ENCODE data around the gene ANKRD22.

DNA sequence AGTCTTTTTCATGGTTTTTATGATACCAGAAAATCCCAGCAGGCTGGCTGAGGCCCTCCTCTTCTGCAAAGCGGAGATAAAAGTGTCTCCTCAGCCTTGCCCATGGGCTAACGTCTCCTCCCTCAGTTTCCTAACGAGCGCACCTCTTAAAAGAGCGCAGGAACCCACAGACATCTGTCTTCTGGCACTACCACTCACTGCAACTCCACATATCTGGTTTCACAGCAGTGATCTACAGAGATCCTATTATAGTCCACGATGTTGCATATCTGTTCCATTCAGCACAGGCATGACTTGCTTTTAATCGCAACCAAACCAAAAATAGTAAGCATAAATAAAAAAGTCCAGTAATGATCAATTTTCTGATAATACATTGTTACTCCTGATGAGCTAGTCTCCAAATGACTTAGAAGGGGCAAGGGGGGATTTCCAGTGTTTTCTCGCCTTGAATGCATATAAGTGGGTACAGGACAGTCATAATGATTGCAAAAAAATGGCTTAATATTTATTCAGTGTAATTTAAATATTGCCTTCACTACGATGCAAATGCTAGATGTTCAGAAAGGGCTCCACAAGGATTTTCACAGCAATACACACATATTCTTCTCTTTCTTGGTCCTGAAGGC is 20.9 kb downstream of the ANKRD22 start:
- TF ChIP-seq EP300 (IDR thresholded peaks at IDR 0.05; ENCODE audit: borderline replicate concordance) (no peak), RAD21 (IDR thresholded peaks at IDR 0.05; ENCODE audit: low read depth) (no peak), REST (IDR thresholded peaks at IDR 0.05; ENCODE audit: low read depth) (no peak), EGR1 (IDR thresholded peaks at IDR 0.05) (no peak), TAF1 (IDR thresholded peaks at IDR 0.05; ENCODE audit: low read depth) (no peak), ZBTB7A (IDR thresholded peaks at IDR 0.05; ENCODE audit: low read depth) (no peak), USF1 (IDR thresholded peaks at IDR 0.05) (no peak), CEBPB (IDR thresholded peaks at IDR 0.05) (no peak), FOXM1 (IDR thresholded peaks at IDR 0.05; ENCODE audit: borderline replicate concordance, low read depth) (no peak), CREB1 (IDR thresholded peaks at IDR 0.05; ENCODE audit: low read depth) (no peak), NFIC (IDR thresholded peaks at IDR 0.05) (no peak), YY1 (IDR thresholded peaks at IDR 0.05; ENCODE audit: low read depth) (no peak)
